Endothelial cell of umbilical vein (primary cell): Measurements from ENCODE around the gene RNF213.

Experiments used
- EZH2 ChIP-seq: IDR thresholded peaks from 2 replicates; pipeline ENCODE4 v1.6.1; 2012; ENCODE audit warnings: borderline replicate concordance, low read depth, mild to moderate bottlenecking, moderate library complexity, low read length, inconsistent platforms; ENCODE audit not compliant: severe bottlenecking
- POLR2A ChIP-seq: IDR thresholded peaks from 2 replicates; pipeline ENCODE4 v1.6.1; 2012; ENCODE audit warnings: low read depth, mild to moderate bottlenecking, control low read depth, low read length
- POLR2AphosphoS5 ChIP-seq: IDR thresholded peaks from 2 replicates; pipeline ENCODE4 v1.6.1; 2012; ENCODE audit warnings: low read depth, mild to moderate bottlenecking, control low read depth, low read length, moderate library complexity; ENCODE audit not compliant: insufficient read depth
- TF ChIP-seq, protein P1 (sequence below): IDR thresholded peaks from 2 replicates; pipeline ENCODE4 v1.6.1; 2011; ENCODE audit not compliant: insufficient read depth, insufficient read length
- TF ChIP-seq, protein P2 (sequence below), 2 donors: IDR thresholded peaks; 1 replicate in 1 of 2; 2 replicates in 1 of 2; pipeline ENCODE4 v1.5.1; 2011; ENCODE audit warnings: low read length in 2 of 2, mild to moderate bottlenecking in 2 of 2, moderate library complexity in 2 of 2, control low read depth in 1 of 2, inconsistent platforms in 1 of 2, low read depth in 1 of 2; ENCODE audit not compliant: insufficient read depth in 1 of 2; ENCODE audit errors: extremely low read depth in 1 of 2

DNA sequence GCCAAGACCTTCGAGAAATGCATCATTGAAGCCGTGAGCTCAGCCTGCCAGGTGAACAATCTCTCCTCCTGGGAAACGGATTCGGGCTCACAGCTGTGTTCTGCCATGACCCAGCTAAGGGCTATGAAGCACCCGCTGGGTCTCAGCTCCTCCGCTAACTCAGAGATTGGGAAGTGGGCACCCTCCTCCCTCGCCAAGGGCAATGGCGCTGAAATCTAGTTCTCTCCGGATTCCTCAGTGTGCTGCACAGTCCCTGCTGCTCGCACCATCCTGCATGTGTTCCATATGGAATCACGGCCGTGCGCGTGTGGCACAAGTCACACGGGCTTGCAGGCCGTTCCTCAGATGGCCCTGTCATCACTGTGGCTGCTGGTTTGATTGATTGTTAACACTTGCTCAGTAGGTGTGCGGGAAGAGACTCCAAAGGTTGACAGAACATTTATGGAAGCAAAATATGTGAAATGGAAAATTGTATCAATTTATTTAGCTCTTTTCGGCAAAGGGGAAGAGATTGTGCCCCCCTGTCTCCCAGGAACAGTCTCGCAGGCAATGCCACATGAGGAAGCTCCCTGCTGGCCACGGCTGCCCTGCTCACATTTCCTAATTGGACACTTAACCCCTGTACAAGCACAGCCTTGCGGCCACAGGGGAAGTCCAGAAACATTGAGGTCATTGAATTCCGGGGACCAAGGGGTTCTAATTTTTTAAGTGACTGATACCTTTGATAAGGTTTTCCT lies 58.8 kb downstream of the RNF213 start:
- TF ChIP-seq, protein P1, sequence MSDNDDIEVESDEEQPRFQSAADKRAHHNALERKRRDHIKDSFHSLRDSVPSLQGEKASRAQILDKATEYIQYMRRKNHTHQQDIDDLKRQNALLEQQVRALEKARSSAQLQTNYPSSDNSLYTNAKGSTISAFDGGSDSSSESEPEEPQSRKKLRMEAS: no peak
- TF ChIP-seq, protein P2, sequence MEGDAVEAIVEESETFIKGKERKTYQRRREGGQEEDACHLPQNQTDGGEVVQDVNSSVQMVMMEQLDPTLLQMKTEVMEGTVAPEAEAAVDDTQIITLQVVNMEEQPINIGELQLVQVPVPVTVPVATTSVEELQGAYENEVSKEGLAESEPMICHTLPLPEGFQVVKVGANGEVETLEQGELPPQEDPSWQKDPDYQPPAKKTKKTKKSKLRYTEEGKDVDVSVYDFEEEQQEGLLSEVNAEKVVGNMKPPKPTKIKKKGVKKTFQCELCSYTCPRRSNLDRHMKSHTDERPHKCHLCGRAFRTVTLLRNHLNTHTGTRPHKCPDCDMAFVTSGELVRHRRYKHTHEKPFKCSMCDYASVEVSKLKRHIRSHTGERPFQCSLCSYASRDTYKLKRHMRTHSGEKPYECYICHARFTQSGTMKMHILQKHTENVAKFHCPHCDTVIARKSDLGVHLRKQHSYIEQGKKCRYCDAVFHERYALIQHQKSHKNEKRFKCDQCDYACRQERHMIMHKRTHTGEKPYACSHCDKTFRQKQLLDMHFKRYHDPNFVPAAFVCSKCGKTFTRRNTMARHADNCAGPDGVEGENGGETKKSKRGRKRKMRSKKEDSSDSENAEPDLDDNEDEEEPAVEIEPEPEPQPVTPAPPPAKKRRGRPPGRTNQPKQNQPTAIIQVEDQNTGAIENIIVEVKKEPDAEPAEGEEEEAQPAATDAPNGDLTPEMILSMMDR (IDR thresholded peaks at IDR 0.05; ENCODE audit: extremely low read depth in 1 of 2, insufficient read depth in 1 of 2, low read depth in 1 of 2, low read length in 2 of 2): no peak
- TF ChIP-seq POLR2AphosphoS5 (no peak), POLR2A (no peak), EZH2 (no peak)
